ENCODE measurements around the gene ACTG2. TPM values are rescaled to one million over a fixed set of nuclear protein-coding genes. Genes with fewer than 3 reads are reported as not detected.
"Not testable (repeated sequence)": the region's sequence is repeated elsewhere in the genome, so short reads cannot be mapped to it uniquely, and the experiment has no call there.

Gene ACTG2
- total and polyA plus RNA-seq, 2 donors from 2014 or later = 6.6 to 13.7 TPM

GRCh38 chr2:73886357-73886756 lies 6.5 kb upstream of the ACTG2 start:
- Histone ChIP-seq H3K9ac (ENCODE audit: low read length in 3 of 3) (no peak overlapping the region), H3K4me3 (ENCODE audit: low read length in 3 of 3) (no peak overlapping the region), H3K27ac (ENCODE audit: low read depth in 2 of 2, low read length in 2 of 2) (no peak overlapping the region), H3K27me3 (ENCODE audit: control insufficient read depth, insufficient read depth, low read length) (no peaks in the 10 kb centered on the region), H3K9me3 (ENCODE audit: control insufficient read depth in 2 of 3, insufficient read depth in 1 of 3, low read length in 3 of 3) (no peaks in the 10 kb centered on the region), H3K36me3 (ENCODE audit: control insufficient read depth in 2 of 3, insufficient read depth in 3 of 3, low read length in 3 of 3) (no peaks in the 10 kb centered on the region), H3K4me1 (ENCODE audit: control insufficient read depth in 2 of 3, insufficient read depth in 2 of 3, low read depth in 1 of 3, low read length in 3 of 3) (no peaks in the 10 kb centered on the region)
- DNase-seq = no peak
- TF ChIP-seq, protein P1, sequence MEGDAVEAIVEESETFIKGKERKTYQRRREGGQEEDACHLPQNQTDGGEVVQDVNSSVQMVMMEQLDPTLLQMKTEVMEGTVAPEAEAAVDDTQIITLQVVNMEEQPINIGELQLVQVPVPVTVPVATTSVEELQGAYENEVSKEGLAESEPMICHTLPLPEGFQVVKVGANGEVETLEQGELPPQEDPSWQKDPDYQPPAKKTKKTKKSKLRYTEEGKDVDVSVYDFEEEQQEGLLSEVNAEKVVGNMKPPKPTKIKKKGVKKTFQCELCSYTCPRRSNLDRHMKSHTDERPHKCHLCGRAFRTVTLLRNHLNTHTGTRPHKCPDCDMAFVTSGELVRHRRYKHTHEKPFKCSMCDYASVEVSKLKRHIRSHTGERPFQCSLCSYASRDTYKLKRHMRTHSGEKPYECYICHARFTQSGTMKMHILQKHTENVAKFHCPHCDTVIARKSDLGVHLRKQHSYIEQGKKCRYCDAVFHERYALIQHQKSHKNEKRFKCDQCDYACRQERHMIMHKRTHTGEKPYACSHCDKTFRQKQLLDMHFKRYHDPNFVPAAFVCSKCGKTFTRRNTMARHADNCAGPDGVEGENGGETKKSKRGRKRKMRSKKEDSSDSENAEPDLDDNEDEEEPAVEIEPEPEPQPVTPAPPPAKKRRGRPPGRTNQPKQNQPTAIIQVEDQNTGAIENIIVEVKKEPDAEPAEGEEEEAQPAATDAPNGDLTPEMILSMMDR (IDR thresholded peaks at IDR 0.05; ENCODE audit: borderline replicate concordance, extremely low read depth, insufficient read depth) = no peak
- intact Hi-C loops (cut with DNase I) = no loop called here
- no peak for FAIRE-seq

DNA sequence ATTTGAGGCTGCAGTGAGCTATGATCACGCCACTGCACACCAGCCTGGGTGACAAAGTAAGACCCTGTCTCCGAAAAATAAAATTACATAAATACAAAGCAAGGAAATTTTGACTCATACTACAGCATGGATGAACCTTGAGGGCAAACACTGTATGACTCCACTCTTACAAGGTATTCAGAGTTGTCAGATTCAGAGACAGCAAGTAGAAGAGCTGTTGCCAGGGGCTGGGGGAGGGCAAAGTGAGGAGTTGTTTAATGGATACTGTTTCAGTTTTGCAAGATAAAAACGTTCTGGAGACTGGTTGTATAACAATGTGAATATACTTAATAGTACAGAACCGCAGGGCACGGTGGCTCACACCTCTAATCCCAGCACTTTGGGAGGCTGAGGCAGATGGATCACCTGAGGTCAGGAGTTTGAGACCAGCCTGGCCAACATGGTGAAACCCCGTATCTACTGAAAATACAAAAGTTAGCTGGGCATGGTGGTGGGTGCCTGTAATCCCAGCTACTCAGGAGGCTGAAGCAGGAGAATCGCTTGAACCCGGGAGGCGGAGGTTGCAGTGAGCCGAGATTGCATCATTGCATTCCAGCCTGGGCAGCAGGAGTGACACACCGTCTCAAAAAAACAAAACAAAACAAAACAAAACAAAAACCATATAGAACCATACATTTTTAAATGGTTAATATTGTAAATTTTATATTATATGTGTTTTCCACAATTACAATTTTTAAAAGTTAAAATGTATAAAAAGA lies 5.0 kb upstream of the ACTG2 start:
- FAIRE-seq; H3K27me3 ChIP-seq (ENCODE audit: control insufficient read depth, insufficient read depth, low read length); intact Hi-C loops (cut with DNase I); H3K4me1 ChIP-seq (ENCODE audit: control insufficient read depth in 2 of 3, insufficient read depth in 2 of 3, low read depth in 1 of 3, low read length in 3 of 3); H3K27ac ChIP-seq (ENCODE audit: low read depth in 2 of 2, low read length in 2 of 2); H3K9ac ChIP-seq (ENCODE audit: low read length in 3 of 3); H3K36me3 ChIP-seq (ENCODE audit: control insufficient read depth in 2 of 3, insufficient read depth in 3 of 3, low read length in 3 of 3); H3K9me3 ChIP-seq (ENCODE audit: control insufficient read depth in 2 of 3, insufficient read depth in 1 of 3, low read length in 3 of 3); DNase-seq; H3K4me3 ChIP-seq (ENCODE audit: low read length in 3 of 3): not testable (repeated sequence)

- DNase-seq = no peak
- no peaks in the 10 kb centered on the region for H3K27me3 ChIP-seq (ENCODE audit: control insufficient read depth, insufficient read depth, low read length)
- no peaks in the 10 kb centered on the region for H3K9me3 ChIP-seq (ENCODE audit: control insufficient read depth in 2 of 3, insufficient read depth in 1 of 3, low read length in 3 of 3)
- TF ChIP-seq, protein P1 (IDR thresholded peaks at IDR 0.05; ENCODE audit: borderline replicate concordance, extremely low read depth, insufficient read depth) = no peak
- no peaks in the 10 kb centered on the region for H3K4me1 ChIP-seq (ENCODE audit: control insufficient read depth in 2 of 3, insufficient read depth in 2 of 3, low read depth in 1 of 3, low read length in 3 of 3)
- no peak for FAIRE-seq
- no peak overlapping the region for H3K4me3 ChIP-seq (ENCODE audit: low read length in 3 of 3)
- H3K9ac ChIP-seq (ENCODE audit: low read length in 3 of 3) = no peak overlapping the region
- H3K27ac ChIP-seq (ENCODE audit: low read depth in 2 of 2, low read length in 2 of 2) = no peak overlapping the region
- no peaks in the 10 kb centered on the region for H3K36me3 ChIP-seq (ENCODE audit: control insufficient read depth in 2 of 3, insufficient read depth in 3 of 3, low read length in 3 of 3)
- intact Hi-C loops (cut with DNase I) = no loop called here
Measured at GRCh38 chr2:73888388-73888787, 4.4 kb upstream of the ACTG2 start.

DNA sequence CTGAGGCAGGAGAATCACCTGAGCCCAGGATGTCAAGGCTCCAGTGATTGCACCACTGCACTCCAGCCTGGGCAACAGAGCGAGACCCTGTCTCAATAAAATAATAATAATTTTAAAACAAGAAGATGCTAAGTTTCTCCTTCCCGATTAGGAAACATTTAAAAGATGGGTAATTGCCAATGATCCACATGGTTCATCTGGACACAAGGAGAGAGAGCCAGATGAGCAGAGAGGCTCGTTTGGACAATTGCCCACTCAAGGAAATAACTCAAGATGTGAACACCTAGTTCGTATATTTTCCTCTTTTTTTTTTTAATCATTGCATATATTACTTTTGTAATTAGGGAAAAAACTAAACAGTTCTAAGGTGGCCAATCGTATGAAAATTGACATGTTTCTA lies 3.6 kb upstream of the ACTG2 start:
- intact Hi-C loops (cut with DNase I) = no loop called here
- H3K9me3 ChIP-seq (ENCODE audit: control insufficient read depth in 2 of 3, insufficient read depth in 1 of 3, low read length in 3 of 3) = no peaks in the 10 kb centered on the region
- H3K36me3 ChIP-seq (ENCODE audit: control insufficient read depth in 2 of 3, insufficient read depth in 3 of 3, low read length in 3 of 3) = no peaks in the 10 kb centered on the region
- TF ChIP-seq, protein P1 (IDR thresholded peaks at IDR 0.05; ENCODE audit: borderline replicate concordance, extremely low read depth, insufficient read depth) = no peak
- H3K27me3 ChIP-seq (ENCODE audit: control insufficient read depth, insufficient read depth, low read length) = no peaks in the 10 kb centered on the region
- no peak for DNase-seq
- H3K27ac ChIP-seq (ENCODE audit: low read depth in 2 of 2, low read length in 2 of 2) = no peak overlapping the region
- H3K9ac ChIP-seq (ENCODE audit: low read length in 3 of 3) = no peak overlapping the region
- H3K4me1 ChIP-seq (ENCODE audit: control insufficient read depth in 2 of 3, insufficient read depth in 2 of 3, low read depth in 1 of 3, low read length in 3 of 3) = no peaks in the 10 kb centered on the region
- no peak for FAIRE-seq
- no peak overlapping the region for H3K4me3 ChIP-seq (ENCODE audit: low read length in 3 of 3)
